GM11168 (cell line): Measurements from ENCODE around the gene TRMT1.

ENCODE experiments used
- in situ Hi-C: fragments of 300-500 bp; cut with MboI; formaldehyde crosslinking; loops from one replicate; pipeline ENCODE4 v1.12.0; 2022; ENCODE audit warnings: low sequenced_read_pairs; ENCODE audit not compliant: unreplicated experiment

Gene TRMT1

DNA sequence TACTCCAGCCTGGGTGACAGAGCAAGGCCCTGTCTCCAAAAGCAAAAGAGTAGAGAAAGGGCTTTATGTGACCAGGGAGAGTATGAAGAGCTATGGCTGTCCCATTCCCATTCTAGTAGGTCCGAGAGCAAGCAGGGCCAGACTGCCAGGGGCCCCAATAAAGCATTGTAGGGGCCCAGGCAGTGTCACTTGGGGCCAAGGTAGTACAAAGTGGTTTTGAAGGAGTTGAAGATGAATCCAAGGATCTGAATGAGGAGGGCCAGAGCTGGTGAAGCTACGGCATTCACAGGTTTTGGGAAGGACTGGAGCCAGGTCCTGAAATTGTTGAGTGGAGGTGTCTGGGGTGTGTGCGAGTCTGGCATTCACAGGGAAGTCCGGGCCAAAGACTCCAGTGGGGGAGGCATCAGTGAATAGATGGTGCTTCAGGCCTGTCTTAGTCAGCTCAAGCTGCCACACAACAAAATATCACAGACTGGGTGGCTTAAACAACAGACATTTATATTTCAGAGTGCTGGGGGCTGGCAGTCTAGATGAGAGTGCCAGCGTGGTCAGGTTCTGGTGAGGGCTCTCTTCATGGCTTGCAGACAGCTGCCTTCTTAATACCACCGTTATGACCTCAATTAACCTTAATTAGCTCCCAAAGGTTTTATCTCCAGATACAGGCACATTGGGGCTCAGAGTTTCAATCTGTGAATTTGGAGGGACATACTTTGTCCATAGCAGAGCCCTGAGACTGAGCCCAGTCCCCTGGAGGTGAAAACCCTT is 11.5 kb upstream of the TRMT1 start:
- in situ Hi-C loops, result no loop called here

DNA sequence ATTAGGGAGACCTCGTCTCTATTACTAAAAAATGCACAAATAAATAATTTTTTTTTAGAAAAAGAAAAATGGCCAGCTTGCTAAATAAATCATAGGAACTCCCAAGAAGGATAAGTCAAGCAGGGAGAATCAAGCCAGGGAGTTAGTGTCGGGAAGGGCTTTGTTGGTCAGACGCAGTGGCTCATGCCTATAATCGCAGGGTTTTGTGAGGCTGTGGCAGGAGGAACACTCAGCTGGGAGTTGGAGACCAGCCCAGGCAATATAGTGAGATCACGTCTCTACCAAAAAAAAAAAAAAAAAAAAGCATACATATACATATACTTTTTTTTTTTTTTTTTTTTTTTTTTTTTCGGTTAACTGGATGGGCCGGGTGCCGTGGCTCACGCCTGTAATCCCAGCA is 10.5 kb upstream of the TRMT1 start:
- in situ Hi-C loops, result no loop called here

DNA sequence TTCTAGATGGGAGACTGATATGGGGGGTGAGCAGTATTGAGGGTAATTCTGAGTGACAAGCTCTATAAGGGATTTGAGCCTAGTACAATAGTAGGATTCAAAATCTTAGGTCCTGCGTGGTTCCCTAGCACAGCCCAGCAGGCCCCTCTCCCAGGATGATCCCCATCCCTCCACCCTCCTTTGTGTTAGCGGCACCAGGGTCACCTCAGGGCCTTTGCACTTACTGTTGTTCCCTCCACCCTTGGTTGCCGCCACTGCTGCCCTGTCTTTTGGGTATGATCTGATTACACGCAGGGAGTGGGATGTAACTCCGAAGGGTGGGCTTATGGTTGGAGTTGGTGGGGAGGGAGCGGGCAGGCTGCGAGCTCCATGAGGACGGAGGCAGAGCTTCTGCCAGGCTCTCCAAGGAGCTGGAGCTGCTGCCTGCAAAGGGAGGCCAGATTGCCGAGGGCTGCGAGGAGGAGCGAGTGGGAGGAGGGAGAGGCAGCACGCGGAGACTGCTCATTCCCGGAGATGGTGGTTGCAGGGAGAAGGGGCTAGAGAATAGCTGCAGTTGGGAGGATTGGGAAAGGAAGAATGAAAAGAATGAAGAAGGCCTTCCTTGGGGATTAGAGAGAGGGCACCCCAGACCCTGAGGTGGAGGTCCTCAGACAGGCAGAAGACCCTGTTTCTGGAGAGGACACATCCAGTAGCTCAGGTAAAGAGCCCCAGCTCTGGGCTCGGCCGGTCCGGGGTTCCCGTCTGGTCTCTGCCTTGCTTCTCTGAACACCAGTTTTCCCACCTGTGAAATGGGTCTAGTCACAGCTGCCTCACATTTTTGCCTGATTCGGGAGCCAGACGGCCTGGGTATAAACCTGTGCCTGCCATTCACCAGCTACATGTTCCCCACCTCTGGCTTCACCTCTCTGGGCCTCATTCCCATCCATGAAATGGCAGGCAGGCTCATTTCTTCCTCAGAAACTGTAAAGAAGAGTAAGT is 6.7 kb upstream of the TRMT1 start:
- in situ Hi-C loops, result no loop called here

DNA sequence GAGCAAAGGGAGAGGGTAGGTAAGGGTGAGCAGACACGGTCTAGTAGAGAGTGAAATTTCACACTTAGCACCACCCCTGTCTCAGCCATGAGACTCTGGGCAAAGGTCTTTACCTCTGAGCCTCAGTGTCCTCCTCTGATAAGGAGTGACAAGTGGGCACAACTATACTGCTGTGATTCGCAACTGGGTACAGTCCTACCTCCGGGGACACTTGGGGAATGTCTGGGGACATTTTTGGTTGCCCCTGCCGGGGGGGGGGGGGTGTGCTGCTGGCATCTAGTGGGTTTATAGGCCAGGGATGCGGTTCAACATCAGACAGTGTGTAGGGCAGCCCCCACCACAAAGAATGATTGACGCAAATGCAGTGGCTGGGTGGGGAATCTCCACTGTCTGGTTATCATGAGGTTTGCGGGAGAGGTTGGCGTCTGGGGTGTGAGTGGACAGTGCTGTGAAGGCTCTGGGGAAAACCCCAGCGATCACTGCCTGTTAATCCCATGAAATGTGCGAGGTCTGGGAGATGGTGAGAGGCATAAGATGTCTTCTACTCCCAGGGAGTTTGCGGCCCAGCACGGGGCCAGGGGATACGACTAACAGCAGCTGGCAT is 5.8 kb upstream of the TRMT1 start:
- in situ Hi-C loops, result no loop called here

DNA sequence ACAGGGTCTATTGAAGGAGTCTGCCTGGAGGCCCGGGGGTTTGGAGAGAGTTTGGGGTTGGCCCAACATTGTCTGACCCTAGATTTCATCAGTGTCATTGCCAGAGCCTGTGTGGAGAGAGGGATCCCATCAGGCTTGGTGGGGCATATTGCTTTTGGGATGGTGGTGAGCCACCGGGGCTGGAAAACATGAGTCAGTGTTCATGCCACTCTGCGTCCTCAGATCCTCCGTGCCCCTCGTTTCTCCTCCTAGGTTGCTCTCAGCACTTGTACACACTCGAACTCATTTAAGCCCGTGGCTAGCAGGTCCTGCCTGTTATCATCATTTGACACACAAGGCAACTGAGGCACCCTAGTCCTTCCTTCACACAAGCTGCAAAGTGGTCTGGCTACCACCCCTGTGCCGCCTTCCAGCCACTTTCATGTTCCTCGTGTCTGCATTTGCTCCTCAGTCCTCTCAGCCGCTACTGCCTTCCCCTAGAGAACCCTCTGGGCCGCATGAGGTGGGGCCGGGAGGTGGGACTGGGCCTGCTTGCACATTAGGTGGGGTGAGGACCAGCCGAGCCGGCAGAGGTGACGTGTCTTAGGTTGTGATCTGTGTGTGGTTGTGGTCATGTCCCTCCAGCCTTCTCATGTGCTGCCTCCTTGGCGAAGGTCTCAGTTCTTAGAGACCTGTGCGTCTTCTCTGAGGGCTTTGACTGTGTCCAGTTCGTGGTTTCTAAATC is 5.2 kb upstream of the TRMT1 start:
- in situ Hi-C loops, result no loop called here

DNA sequence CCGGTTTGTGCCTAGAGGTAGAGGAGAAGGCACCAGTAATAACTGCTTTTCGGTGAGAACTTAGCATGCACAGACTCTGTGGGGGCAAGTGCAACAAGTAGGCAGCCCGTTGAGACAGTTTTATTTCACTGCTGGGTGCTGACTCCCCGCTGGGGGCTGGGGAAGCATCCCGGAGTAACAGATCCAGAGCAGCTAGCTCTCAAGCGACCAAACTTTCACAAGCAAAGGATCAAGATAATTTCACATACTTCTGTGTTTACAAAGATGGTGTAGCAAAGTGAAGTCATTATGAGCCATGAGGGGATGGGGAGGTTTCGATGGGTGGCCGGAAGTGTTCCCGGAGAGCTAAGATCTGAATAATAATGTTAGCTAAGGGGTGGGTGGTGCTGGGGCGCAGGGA is 4.3 kb upstream of the TRMT1 start:
- in situ Hi-C loops, result no loop called here

DNA sequence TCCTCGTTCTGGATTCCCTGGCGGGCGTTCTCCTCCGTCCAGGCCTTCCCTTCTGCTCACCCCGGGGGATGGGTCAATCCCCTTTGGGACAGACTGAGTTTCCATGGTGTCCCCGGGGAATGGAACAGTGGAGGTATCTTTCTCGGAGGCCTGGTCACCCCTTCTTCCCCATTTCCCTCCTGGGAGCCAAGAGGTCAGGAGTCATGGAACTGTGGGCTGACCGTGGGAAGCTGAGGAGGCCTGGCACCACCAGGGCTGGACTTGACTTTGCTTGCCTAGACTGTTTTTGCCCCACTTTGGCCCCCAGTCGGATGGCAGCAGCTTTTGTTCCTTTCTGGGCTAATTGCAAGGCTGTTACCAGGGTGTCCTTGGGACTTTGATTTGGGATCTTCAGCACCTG is 3.5 kb upstream of the TRMT1 start:
- in situ Hi-C loops, result no loop called here

DNA sequence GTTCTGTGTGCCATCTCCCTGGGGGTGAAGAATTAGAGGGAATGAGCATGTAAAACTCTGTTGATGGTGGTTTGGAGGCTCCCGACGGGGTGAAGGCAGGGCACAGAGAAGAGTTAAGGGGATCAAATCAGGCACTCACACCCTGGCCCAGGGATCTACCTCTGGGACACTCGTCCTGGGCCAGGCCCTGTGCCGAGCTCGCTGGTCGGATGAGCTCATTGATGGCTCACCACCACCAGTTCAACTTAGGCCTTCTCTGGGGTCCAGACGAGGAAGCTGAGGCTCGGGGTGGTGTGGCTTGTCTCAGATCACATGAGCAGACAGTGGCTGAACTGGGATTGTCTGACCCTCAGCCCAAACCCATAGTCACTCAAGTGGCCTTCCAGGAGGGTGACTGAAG is 3.1 kb upstream of the TRMT1 start:
- in situ Hi-C loops, result no loop called here

DNA sequence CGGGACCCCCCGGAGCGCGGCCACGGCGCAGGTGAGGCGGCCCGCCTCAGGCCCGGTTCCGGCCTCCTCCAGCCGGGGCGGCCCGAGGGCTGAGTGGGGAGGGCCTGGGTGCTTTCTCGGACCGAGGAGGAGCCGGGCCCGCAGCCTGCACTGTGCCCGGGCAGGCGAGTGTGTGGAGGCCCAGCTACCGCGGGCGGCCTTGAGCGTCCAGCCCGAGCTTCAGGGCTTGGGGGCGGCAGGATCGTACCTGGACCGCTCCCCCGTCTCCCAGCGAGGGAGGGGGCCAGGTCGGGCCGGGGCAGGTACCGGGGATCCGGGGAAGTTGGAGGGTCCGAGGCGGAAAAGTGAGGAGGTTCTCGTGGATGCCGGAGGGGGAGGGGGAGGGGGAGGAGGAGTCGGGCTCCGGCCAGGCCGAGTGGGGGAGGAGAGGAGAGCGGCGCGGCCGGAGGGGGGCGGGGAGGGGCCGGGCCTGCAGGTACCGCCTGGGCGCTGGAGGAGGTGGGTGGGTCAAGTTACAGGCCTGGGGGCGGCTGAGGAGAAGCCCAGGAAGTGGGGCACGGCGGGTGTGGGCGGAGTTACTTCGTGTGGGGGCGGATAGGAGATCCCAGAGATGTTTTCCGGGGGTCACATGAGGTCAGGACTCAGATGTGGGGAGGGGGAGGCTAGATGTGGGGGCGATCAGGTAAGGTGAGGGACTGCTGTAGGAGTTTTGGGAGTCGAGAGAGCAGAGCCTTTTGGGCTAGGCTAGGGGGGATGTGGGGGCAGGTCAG is 2.1 kb upstream of the TRMT1 start:
- in situ Hi-C loops, result no loop called here

DNA sequence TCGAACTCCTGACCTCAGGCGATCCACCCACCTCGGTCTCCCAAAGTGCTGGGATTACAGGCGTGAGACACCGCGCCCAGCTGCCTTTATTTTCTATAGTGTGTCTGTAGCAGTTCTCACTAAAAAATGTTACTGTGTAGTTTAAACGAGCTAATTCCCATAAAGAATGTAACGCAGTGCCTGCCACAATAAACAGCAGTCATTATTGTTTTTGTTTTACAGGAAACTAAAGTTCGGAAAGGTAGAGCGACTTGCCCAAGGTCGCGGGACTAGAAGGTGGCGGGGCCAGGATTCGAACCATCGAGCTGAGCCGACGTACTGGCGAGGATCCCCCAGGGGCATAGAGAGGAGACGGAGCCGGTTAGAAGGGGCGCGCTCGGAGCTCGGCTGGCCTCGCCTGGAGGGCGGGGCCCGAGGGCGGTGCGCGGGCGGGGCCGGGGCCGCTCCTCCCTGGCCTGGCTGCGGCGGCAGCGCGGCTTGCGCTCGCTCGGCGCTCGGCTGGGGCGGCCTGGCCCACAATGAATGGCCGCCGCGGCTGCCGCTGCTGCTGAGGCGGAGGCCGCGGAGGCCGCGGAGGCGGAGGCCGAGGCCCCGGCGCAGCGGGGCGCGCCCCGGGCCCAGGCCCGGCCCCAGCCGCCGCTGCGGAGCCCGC is 1.4 kb upstream of the TRMT1 start, which contains the start of gene NACC1:
Gene NACC1 (plus strand): TSS at position 493 of the 652 bp plus-strand sequence. CDS start 16,944 bp downstream, outside the sequence.
- in situ Hi-C loops, result no loop called here

DNA sequence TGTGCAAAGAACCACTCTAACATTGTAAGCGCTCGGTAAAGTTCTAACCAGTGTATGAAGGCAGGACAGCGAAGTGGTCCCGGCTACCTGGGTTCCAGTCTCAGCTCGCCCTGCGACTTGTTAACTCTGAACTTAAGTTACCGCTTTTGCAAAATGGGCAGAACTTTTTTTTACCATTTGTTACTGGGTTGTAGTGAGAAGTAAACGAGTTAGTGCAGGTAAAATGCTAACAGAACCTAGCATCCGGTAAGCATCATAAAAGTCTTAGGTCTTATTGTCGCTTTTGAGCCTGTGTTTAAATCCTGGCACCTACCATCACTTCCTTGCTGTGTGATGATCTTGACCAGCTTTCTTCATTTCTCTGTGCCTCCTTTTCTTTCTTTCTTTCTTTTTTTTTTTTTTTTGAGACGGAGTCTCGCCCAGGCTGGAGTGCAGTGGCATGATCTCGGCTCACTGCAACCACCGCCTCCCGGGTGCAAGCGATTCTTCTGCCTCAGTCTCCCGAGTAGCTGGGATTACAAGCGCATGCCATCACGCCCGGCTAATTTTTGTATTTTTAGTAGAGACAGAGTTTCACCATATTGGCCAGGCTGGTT is 734 bp upstream of the TRMT1 start:
- in situ Hi-C loops, result no loop called here

DNA sequence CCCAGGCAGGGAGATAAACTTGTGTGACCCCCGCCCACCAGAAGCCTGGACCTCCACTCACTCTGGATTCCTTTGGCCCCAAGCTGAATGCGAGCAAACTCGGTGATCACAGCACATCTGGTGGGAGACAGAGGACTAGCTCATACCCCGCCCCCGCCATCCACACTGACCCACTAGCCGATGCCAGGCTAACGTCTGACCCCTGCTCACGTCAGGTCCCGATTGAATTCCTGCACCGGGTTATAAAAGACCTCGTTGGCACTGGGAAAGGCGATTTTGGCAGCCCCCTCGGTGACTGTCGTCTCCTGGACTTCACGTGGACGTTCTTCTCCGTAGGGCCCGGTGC is 631 bp downstream of the TRMT1 start:
- in situ Hi-C loops, result no loop called here

DNA sequence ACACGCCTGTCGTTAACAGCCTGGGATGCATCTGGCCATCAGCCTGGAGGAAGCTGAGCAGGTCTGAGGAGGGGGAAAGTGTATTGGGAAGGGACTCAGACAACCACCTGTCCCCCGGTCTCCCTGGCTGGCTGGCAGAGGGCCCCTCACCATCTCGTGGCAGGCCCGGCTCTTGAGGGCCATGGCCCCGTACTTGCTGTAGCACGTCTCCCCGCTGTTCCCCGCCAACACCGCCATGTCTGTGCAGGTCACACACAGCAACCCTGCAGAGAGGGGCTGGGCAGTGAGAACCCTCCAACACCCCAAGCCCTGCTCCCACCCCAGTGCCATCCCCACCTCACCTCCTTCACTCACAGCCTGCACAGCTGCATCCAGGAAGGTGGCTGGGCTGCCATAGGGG is 4.0 kb downstream of the TRMT1 start:
- in situ Hi-C loops, result no loop called here

DNA sequence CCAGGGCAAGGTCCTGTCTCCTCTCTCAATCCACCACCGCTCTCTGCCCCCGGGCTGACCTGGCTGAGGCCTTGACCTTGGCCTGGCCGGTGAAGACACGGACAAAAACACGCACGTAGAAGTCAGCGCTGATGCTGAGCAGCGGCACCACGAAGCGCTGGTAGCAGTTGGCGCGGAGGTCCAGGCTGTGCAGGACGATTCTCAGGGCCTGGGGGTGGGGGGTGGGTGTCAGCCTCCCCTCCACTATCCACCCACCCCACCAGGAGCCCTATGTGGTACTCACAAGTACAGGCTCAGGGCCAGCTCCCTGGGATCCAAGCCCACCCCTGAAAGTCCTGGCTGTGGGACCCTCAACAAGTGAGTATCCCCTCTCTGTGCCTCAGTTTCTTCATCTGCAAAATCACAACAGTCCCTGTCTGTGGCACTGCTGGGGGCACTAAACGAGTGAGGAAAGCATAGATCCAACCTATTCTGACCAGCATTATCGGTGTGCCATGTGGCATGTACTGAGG is 6.4 kb downstream of the TRMT1 start:
- in situ Hi-C loops, result no loop called here

DNA sequence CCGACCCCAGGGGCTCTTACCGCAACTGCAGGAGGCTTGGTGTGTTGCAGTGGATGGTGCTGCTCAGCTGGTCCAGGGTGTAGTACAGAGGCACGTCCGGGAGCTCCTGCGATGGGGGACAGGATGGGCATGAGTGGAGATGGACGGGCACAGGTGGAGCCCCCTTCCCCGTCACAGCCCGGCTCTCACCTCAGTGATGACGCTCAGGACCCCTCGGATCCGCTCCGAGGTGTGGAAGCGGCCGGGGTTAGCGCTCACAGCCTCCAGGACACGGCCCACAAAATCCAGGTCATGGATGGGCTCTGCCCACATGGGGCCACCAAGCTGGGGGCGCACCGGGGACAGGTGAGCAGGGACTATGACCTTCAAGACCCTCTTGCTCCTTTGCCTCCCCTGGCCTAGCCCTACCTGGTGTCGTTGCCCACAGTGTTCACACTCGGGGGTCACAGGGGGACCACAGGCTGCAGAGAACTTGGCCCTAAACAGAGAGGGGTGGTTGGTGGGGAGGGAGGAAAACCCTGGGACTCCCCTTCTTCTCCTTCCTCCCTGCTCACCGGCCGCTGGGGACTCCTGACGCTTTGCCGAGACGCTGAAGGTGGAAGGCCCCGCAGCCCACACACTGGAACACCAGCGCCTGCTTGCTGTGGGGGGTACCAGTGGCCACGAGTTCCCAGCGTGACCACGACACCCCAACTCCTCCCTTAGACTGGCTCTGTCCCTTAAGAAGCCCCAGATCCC is 7.0 kb downstream of the TRMT1 start:
- in situ Hi-C loops, result no loop called here

DNA sequence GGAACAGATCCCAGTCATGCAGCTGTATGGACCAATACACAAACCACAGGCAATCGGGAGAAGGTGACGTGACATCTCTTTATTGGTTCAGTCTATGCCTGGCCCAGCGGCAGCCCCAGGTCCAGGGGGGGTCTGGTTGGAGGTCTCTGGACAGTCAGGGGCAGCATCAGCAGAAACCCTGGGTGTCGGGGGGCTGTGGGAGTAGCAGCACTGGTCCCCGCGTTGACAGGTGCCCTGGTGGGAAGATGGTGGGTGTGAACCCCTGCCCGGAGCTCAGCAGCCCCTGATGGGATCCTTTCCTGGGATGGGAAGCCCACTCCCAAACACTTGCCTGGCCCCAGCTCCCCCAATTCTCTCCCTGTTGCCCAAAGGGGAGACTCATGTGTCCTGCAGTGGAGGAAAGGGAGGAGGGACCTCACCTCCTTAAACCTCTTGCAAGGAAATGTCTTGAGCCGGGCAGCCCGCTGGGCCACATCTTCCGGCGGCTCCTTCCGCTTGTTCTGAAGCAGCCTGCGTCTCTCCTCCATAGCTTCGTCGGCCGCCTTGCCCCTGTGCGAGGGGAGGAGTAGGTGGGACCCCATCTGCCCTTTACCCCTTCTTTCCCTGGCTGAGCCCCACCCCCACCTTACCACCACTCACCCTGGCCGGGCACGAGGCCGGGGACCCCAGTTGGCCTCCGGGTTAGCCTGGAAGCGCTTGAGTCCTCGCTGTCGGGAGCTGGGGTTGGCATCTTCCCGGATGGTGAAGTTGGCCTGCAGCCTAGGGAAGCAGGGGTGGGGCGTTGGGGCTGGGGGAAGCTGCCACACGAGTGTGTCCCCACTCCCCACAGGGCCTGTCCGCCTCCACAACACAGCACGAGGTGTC is 11.5 kb downstream of the TRMT1 start:
- in situ Hi-C loops, result no loop called here

DNA sequence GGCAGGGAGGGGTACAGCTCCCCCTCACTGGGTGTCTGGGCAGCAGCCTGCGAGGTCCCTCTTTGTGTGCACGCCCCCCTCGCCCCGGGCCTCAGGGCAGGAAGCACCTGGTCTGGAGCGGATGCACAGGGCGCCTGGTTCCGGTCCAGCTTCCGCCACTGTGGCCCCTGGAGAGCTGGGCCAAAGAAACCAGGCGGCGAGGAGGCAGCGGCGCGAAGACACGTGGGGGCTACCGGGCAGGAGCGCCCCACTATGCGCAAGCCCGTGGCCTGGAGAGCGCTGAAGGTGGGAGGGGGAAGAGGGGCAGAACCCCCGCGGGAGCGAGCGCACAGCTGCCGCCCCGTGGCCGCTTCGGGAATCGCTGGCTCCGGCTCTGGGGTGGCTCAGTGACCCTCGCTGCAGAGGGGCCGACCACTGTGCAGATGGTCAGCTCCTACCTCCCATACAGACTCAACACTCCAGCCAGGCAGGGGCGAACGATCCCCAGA is 12.1 kb downstream of the TRMT1 start:
- in situ Hi-C loops, result no loop called here
